Body of pancreas (tissue), 4 donors: ENCODE data around the gene PROCR. TPM values are rescaled to one million over a fixed set of nuclear protein-coding genes. Genes with fewer than 3 reads are reported as not detected.
A peak's percentile ranks its signal among the peaks of the same experiment; 100 is the strongest.
"Not testable (repeated sequence)": the region's sequence is repeated elsewhere in the genome, so short reads cannot be mapped to it uniquely, and the experiment has no call there.

Experiments used
- ATAC-seq: fragments of 150-250 bp; one replicate; pipeline ENCODE4 v1.9.1; 2016
- DNase-seq, 4 donors: peaks; one replicate each; pipeline ENCODE4 v3.0.0-alpha.2; 2019
- H3K27ac ChIP-seq, 4 donors: fragments of 200-600 bp; sonication (generic); 1 replicate in 3 of 4; 2 replicates in 1 of 4; pipeline versions ENCODE4 v1.5.1 to v1.6.1; 2016 to 2019; ENCODE audit warnings: mild to moderate bottlenecking in 1 of 4, mixed read lengths in 1 of 4, moderate library complexity in 1 of 4
- H3K27me3 ChIP-seq, 2 donors: fragments of 200-600 bp; sonication (generic); one replicate each; pipeline ENCODE4 v1.6.0; 2016; ENCODE audit warnings: mild to moderate bottlenecking in 1 of 2
- H3K36me3 ChIP-seq, 2 donors: fragments of 200-600 bp; sonication (generic); replicated peaks in 1 of 2; 2 replicates each; pipeline ENCODE4 v1.5.1; 2016; ENCODE audit warnings: low read depth in 2 of 2; ENCODE audit not compliant: insufficient read depth in 1 of 2
- H3K4me1 ChIP-seq: fragments of 200-600 bp; sonication (generic); one replicate; pipeline ENCODE4 v1.6.0; 2016
- H3K4me3 ChIP-seq, 2 donors: fragments of 200-600 bp; sonication (generic); 1 replicate in 1 of 2; 2 replicates in 1 of 2; pipeline ENCODE4 v1.5.1; 2016 to 2019
- H3K9me3 ChIP-seq, 3 donors: fragments of 200-600 bp; sonication (generic); 1 replicate in 2 of 3; 2 replicates in 1 of 3; pipeline ENCODE4 v1.5.1; 2016
- POLR2A ChIP-seq, 3 donors: fragments of 450-650 bp; IDR thresholded peaks; one replicate each; pipeline ENCODE4 v1.6.1; 2016; ENCODE audit warnings: antibody characterized with exemption in 3 of 3, mild to moderate bottlenecking in 2 of 3
- WGBS, 2 donors: methylation state at CpG; one replicate each; pipeline ENCODE4 v1.1.5; 2017; 5-methylcytosine and 5-hydroxymethylcytosine counted together
- intact Hi-C: fragments of 100-400 bp; cut with DNase I; formaldehyde crosslinking; loops from one replicate; pipeline ENCODE4 v1.15.1; 2023
- total RNA-seq, 2 donors: library from RNA; depleted of rRNA; stranded (reverse); fragments of >200 nt; gene quantifications; one replicate each; pipeline ENCODE4 v1.1.0, GENCODE V29; 2016
- TF ChIP-seq, protein P1 (sequence below), 7 experiments: fragments of 450-650 bp in 4 of 7; fragments of 200-600 bp in 3 of 7; sonication (generic) in 3 of 7; IDR thresholded peaks; one replicate each; pipeline ENCODE4 v1.5.1; 2016 to 2019; ENCODE audit warnings: antibody characterized with exemption in 7 of 7

PROCR gene
- total RNA-seq, 2 donors from 2014 or later = 4.0 to 14.8 TPM

DNA sequence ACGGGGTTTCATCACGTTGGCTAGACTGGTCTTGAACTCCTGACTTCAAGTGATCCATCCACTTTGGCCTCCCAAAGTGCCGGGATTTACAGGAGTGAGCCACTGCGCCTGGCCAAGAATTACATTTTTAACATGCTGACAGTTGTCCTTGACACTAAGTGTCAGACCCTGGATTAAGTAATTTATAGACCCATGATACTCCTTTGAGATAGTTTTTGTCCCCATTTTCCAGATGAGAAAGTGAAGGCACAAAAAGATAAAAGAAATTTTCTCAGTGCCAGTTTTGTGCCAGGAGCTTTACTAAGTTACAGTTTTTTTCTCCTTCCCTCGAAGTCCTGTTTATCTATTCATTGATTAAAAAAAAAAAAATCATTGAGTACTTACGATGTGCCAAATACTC is 14.9 kb upstream of the PROCR start:
- 63 to 64% methylated on average over 6 of the region's 6 CpGs for WGBS, 2 donors
- no peak for TF ChIP-seq POLR2A (IDR thresholded peaks at IDR 0.05)
- H3K27ac ChIP-seq = no peak overlapping the region
- DNase-seq = no peak
- intact Hi-C loops = no loop called here
- H3K9me3 ChIP-seq = no peaks in the 10 kb centered on the region
- no peaks in the 10 kb centered on the region for H3K4me1 ChIP-seq
- H3K36me3 ChIP-seq = no peaks in the 10 kb centered on the region
- no peaks in the 10 kb centered on the region for H3K27me3 ChIP-seq
- no peak for ATAC-seq
- no peak overlapping the region for H3K4me3 ChIP-seq

DNA sequence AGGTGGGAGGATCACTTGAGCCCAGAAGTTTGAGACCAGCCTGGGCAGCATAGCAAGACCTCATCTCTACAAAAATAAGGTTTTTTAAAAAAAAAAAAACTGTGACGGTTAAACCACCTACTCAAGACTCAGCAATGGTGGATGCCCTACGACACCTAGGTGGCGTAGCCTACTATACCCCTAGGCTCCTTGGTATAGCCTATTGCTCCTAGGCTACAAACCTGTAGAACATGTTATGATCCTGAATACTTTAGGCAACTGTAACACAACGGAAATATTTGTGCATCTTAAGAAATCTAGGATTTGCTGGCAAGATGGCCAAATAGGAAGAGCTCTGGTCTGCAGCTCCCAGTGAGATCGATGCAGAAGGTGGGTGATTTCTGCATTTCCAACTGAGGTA is 11.5 kb upstream of the PROCR start:
- DNase-seq, intact Hi-C loops, ATAC-seq, H3K9me3 ChIP-seq, H3K27me3 ChIP-seq, H3K27ac ChIP-seq, H3K4me3 ChIP-seq, H3K36me3 ChIP-seq, H3K4me1 ChIP-seq: not testable (repeated sequence)
- WGBS, 2 donors = 87 to 90% methylated on average over 5 of the region's 5 CpGs

DNA sequence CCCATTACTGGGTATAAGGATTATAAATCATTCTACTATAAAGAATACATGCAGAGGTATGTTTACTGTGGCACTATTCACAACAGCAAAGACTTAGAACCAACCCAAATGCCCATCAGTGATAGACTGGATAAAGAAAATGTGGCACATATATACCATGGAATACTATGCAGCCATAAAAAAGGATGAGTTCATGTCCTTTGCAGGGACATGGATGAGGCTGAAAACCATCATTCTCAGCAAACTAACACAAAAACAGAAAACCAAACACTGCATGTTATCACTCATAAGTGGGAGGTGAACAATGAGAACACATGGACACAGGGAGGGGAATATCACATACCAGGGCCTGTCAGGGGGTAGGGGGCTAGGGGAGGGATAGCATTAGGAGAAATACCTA is 7.3 kb upstream of the PROCR start:
- H3K4me1 ChIP-seq, H3K4me3 ChIP-seq, H3K27ac ChIP-seq, ATAC-seq, intact Hi-C loops, DNase-seq, H3K36me3 ChIP-seq, H3K9me3 ChIP-seq, H3K27me3 ChIP-seq: not testable (repeated sequence)

DNA sequence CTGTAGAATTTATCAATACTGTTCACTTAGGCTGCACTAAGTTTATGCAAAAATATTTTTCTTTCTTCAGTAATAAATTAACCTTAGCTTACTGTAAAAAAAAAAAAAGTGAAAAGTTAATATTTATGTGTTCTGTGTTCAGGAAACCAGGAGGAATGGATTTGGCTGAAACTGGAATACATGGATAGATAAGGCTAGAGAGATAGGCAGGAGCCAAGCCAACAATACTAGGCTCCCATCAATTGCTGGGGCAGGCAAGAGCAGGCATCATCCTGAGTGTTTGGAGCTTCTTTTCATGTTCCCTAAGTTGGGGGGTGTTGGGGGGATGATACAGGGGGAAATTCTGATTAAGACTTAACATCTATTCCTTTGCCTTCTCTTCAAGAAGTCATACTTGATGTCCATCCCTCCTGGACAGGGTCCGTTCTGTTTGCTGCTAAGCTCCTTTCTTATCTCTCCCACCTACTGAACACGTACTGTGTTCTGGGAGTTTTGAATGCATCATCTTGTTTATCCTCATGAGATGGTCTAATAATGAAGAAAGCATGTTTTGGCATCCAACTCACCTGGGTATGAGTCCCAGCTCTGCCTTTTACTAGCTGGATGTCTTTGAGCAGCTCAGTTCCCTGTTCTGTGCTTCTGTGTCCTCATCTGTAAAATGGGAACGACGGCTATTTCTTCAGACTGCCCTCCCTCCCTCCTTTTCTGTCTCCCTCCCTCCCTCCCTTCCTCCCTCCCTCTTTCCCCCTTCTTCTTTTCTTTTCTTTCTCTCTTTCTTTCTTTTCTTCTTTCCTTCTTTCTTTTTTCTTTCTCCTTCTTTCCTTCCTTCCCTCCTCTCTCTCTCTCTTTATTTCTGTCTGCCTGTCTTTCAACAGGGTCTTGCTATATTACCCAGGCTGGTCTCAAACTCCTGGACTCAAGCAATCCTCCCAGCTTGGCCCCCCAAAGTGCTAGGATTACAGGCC is 6.4 kb upstream of the PROCR start:
- TF ChIP-seq, protein P1, sequence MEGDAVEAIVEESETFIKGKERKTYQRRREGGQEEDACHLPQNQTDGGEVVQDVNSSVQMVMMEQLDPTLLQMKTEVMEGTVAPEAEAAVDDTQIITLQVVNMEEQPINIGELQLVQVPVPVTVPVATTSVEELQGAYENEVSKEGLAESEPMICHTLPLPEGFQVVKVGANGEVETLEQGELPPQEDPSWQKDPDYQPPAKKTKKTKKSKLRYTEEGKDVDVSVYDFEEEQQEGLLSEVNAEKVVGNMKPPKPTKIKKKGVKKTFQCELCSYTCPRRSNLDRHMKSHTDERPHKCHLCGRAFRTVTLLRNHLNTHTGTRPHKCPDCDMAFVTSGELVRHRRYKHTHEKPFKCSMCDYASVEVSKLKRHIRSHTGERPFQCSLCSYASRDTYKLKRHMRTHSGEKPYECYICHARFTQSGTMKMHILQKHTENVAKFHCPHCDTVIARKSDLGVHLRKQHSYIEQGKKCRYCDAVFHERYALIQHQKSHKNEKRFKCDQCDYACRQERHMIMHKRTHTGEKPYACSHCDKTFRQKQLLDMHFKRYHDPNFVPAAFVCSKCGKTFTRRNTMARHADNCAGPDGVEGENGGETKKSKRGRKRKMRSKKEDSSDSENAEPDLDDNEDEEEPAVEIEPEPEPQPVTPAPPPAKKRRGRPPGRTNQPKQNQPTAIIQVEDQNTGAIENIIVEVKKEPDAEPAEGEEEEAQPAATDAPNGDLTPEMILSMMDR (IDR thresholded peaks at IDR 0.05) = no peak
- TF ChIP-seq POLR2A (IDR thresholded peaks at IDR 0.05) = no peak
- Histone ChIP-seq H3K4me3 (no peak overlapping the region), H3K27ac (no peak overlapping the region), H3K4me1 (no peaks in the 10 kb centered on the region), H3K9me3 (no peaks in the 10 kb centered on the region), H3K27me3 (no peaks in the 10 kb centered on the region), H3K36me3 (no peaks in the 10 kb centered on the region)
- DNase-seq = no peak
- no peak for ATAC-seq
- 83 to 88% methylated on average over 4 of the region's 4 CpGs for WGBS, 2 donors
- intact Hi-C loops = no loop called here

DNA sequence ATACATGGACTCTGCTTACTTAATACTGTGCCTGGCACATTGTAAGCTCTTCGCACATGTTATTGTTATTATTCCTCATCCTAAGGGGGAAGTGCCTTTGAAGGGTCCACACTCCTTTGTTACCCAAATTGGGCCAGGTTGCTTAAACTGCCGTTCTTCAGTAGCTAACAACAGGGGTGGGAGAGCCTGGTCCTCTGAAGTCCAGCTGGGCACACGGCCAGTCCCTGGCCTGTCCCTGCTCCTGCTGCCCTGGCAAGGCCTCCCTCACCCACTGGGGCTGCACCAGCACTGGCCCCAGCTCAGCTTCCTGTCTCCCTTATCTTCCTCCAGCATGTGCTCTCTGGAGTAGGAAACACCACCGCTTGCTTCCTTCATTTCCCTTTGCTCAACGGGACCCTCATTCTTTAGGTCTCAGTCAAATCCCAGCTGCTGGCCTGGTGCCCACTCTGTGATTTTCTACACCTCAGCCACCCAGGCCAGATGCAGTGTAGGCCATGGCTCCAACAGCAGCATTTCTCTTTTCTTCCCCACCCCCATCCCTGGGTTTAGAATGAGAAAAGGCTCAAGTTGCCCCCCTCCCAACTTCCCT is 5.5 kb upstream of the PROCR start:
- WGBS, 2 donors = 56 to 58% methylated on average over 5 of the region's 5 CpGs
- DNase-seq = peak in 2 of 4 donors; percentile 34 to 49
- H3K27ac ChIP-seq = peak overlapping the region in 1 of 4 donors; percentile 21

DNA sequence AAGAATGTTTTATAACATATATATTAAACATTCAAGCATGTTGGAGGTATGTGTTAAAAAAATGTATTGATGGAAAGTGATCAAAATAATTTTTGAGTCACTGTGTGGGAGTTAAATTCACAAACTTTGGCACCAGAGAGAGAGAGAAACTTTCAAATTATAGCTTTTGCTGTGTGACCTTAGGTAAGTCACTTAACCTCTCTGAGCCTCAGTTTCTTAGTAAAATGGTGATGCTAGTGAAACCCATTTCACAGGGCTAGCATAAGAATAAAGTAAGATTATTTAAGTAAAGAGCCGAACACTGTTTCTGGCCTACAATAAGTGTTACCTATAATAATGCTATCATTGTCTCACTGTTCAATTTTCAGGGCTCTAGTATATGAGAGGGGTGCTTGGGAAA is 4.1 kb upstream of the PROCR start:
- no peaks in the 10 kb centered on the region for H3K27me3 ChIP-seq
- no peak overlapping the region for H3K4me3 ChIP-seq
- intact Hi-C loops = no loop called here
- no peak overlapping the region for H3K27ac ChIP-seq
- TF ChIP-seq, protein P1 (IDR thresholded peaks at IDR 0.05) = no peak
- TF ChIP-seq POLR2A (IDR thresholded peaks at IDR 0.05) = no peak
- 100% methylated on average over 1 of the region's 1 CpG for WGBS, 2 donors
- ATAC-seq = no peak
- no peaks in the 10 kb centered on the region for H3K9me3 ChIP-seq
- H3K4me1 ChIP-seq = peaks cover 11% of the 10 kb centered on the region
- DNase-seq = no peak
- no peaks in the 10 kb centered on the region for H3K36me3 ChIP-seq

More for the DNA sequence above, 5.5 kb upstream of the PROCR start:
- no peak overlapping the region for H3K4me3 ChIP-seq
- no peaks in the 10 kb centered on the region for H3K27me3 ChIP-seq
- H3K9me3 ChIP-seq = no peaks in the 10 kb centered on the region
- peaks cover under 1% of the 10 kb centered on the region for H3K4me1 ChIP-seq
- peak; percentile 55 for ATAC-seq
- H3K36me3 ChIP-seq = no peaks in the 10 kb centered on the region
- TF ChIP-seq, protein P1 (IDR thresholded peaks at IDR 0.05) = no peak
- no peak for TF ChIP-seq POLR2A (IDR thresholded peaks at IDR 0.05)
- intact Hi-C loops = no loop called here

DNA sequence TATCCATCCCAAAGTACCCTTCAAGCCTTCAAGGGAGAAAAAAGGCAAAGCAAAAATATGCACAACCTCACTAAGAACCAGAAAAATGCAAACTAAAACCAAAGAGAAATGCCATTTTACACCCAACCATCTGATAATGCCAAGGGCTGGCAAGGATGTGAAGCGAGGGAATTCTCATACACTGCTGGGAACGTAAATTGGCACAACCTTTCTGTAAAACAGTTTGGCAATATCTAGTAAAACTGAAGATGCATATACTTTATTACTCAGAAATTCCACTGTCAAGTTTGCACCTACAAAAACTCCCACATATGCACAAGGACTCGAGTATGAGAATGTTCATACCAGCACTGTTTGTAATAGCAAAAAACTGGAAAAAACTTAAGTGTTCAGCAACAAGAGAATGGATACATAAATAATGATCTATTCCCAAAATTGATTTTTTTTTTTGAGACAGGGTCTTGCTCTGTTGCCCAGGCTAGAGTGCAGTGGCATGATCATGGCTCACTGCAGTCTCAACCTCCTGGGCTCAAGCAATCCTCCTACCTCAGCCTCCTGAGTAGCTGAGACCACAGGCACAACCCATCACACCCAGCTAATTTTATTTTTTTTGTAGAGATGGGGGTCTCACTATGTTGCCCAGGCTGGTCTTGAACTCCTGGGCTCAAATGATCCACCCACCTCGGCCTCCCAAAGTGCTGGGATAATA is 3.0 kb upstream of the PROCR start:
- H3K4me3 ChIP-seq, H3K36me3 ChIP-seq, H3K9me3 ChIP-seq, H3K27me3 ChIP-seq, H3K27ac ChIP-seq, intact Hi-C loops, DNase-seq, ATAC-seq: not testable (repeated sequence)
- 87 to 93% methylated on average over 4 of the region's 4 CpGs for WGBS, 2 donors
- peaks cover 11% of the 10 kb centered on the region for H3K4me1 ChIP-seq
